Putamen (tissue), 1 donor: ENCODE data around the gene ACSM6.

ENCODE experiments used
- DNase-seq: peaks from one replicate; pipeline ENCODE4 v3.0.0-alpha.2; 2016; ENCODE audit warnings: low spot score

ACSM6 gene

DNA sequence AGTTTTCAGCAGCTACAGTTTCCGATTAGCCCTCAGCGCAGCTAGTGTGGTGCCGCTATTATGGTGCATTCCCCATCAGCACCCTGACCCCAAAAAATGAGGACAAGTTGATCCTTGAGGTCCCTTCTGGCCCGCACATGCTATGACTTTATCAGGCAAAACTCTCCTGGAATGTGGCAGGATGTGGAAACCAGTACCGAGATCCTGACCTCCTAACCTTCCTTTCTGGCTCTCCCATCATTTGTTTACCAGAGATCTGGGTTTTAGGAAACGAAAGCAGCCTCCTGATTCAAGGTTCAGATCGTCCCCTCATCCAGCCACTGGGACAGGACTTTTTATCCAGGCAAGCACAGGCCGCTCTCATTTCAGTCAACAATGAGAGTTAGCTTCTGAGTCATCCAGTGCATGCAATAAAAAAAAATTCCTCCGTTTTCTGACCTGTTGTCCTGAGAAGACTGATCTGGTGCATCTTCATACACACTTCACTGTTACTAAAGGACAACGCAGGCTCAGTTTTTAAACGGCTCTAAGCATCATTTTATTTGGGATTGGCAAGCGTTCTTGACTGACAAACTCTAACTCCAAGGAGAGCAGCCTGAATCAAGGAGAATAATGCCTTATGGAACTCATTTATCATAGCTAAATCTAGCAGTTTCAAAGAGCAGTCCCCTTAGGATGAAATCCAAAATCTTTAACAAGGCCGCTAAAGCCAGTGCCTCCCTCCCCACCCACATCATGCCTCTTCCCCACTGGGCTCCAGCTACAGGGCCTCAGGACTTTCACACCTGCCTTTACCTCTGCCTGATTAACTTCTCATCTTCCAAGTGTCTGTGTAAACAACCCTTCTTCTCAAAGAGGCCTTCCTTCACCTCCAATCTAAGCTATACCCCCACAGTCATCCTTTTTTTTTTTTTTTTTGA is 79.6 kb downstream of the ACSM6 start:
- DNase-seq: no peak

DNA sequence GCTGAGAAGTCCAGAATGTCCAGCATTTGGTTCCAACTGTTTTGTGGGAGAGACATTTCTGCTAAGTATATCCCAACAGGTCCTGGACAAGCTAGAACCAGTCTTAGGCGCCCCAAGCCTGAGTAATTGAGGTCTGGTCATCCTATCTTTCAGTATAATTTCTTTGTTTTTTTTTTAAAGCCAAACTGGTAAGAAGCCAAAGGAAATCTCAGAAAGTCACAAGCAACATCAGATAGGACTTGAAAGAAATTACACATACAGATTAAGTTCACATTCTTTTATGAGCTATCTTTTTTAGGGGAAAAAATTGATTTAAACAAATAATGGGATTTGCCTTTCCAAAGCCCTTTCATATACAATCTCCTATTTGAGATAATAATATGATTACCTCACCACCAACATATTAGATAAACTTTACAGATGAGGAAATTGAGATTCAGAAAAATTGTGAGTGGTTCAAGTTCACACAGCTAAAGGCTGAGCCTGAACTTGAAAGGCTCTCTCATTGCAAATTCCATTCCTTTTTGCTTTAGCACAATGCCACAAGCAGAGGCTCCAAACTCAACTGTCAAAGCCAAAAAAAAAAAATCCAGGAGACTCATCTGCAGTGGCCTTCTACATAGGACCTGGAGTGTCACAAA is 81.8 kb downstream of the ACSM6 start:
- no peak for DNase-seq

DNA sequence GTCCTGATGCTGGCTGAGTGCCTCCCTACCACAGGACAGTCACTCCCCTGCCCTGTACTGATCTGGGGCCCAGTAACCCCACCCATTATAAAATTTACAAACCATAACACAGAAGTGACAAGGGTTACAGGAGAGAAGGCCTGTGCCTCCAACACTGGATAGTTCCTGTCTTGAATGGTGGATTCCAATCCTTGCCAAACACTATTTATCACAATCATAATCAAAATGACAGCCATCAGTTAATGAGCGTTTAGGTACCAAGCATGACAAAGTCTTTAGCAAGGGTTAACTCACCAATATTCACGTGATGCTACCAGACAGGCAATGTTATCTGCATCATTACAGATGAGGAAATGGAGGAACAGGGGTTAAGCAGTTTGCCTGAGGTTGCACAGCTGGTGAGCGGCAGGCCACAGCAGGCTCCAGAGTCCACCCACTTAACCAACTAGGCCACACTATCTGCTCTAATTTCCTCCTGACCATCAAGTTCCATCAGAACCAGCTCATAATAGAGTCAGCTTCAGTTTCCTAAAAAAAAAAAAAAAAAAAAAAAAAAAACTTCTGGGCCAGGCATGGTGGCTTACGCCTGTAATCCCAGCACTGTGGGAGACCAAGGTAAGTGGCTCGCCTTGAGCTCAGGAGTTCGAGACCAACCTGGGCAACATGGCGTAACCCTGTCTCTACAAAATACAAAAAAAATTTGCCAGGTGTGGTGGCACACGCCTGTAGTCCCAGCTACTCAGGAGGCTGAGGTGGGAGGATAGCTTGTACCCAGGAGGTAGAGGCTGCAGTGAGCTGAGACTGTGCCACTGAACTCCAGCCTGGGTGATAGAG is 82.5 kb downstream of the ACSM6 start:
- no peak for DNase-seq

DNA sequence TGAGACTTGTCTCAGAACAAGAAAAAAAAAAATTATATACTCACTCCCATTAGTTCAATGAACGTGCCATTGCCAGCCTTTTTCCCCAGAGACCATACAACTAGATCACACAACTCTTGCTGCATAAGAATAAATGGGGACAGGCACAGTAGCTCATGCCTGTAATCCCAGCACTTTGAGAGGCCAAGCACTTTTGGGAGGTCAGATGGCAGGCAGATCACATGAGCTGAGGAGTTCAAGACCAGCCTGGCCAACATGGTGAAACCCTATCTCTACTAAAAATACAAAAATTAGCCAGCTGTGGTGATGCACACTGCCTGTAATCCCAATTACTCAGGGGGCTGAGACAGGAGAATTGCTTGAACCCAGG is 83.1 kb downstream of the ACSM6 start:
- no peak for DNase-seq

DNA sequence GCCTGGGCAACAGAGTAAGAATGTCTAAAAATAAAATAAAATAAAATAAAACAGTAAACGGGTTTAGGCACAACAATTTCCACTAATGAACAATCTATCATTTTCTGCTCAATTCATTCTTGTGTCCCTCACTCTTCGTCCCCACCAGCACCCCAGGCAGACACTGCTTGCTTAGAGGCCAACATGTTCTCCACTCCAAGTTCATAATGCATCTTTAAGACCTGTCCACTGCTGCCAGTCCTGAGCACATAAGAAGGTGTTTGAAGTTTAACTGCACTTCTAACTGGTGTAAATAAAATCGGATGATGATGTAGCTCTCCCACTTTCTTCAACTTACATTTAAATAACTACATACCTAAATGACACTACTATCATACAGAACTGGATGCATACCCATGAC is 83.6 kb downstream of the ACSM6 start:
- DNase-seq: no peak
